GM23338 (cell line): ENCODE results near the gene SNAP25. TPM values are rescaled to one million over a fixed set of nuclear protein-coding genes. Genes with fewer than 3 reads are reported as not detected.

ENCODE experiments used
- ATAC-seq: fragments of 200-7000 bp; cut with Tn5 transposase; 3 replicates; pipeline ENCODE4 v1.9.1; 2020
- DNase-seq: peaks from one replicate; pipeline ENCODE4 v3.0.0-alpha.2; 2015; ENCODE audit warnings: low spot score
- H2AFZ ChIP-seq: fragments of 200-600 bp; sonication (generic); 2 replicates; pipeline ENCODE4 v1.8.0; 2016; ENCODE audit warnings: antibody characterized with exemption, mild to moderate bottlenecking, moderate library complexity
- H3F3A ChIP-seq: fragments of 200-600 bp; sonication (generic); replicated peaks from 2 replicates; pipeline ENCODE4 v1.8.0; 2017; ENCODE audit warnings: antibody characterized with exemption, mixed run types, low read depth
- H3K27ac ChIP-seq: fragments of 200-600 bp; sonication (generic); 2 replicates; pipeline ENCODE4 v1.6.1; 2016; ENCODE audit warnings: low read depth
- H3K27me3 ChIP-seq: fragments of 200-600 bp; sonication (generic); 2 replicates; pipeline ENCODE4 v1.8.0; 2016; ENCODE audit warnings: mild to moderate bottlenecking, mixed run types, moderate library complexity; ENCODE audit not compliant: insufficient read depth
- H3K36me3 ChIP-seq: fragments of 200-600 bp; sonication (generic); 2 replicates; pipeline ENCODE4 v1.8.0; 2016; ENCODE audit warnings: mild to moderate bottlenecking; ENCODE audit not compliant: insufficient read depth
- H3K4me1 ChIP-seq: fragments of 200-600 bp; sonication (generic); 2 replicates; pipeline ENCODE4 v1.8.0; 2016; ENCODE audit warnings: mild to moderate bottlenecking, moderate library complexity; ENCODE audit not compliant: insufficient read depth
- H3K4me2 ChIP-seq: fragments of 200-600 bp; sonication (generic); 2 replicates; pipeline ENCODE4 v1.7.1; 2017; ENCODE audit warnings: mixed run types
- H3K4me3 ChIP-seq: fragments of 200-600 bp; sonication (generic); 2 replicates; pipeline ENCODE4 v1.6.1; 2016; ENCODE audit warnings: mixed run types
- H3K79me2 ChIP-seq: fragments of 200-600 bp; sonication (generic); replicated peaks from 2 replicates; pipeline ENCODE4 v1.8.0; 2017; ENCODE audit warnings: mild to moderate bottlenecking; ENCODE audit not compliant: insufficient read depth
- H3K9me2 ChIP-seq: fragments of 200-600 bp; sonication (generic); 2 replicates; pipeline ENCODE4 v1.8.0; 2017; ENCODE audit not compliant: insufficient read depth
- H4K20me1 ChIP-seq: fragments of 200-600 bp; sonication (generic); replicated peaks from 2 replicates; pipeline ENCODE4 v1.8.0; 2017; ENCODE audit warnings: mild to moderate bottlenecking; ENCODE audit not compliant: insufficient read depth
- H3K27ac Mint-ChIP-seq: 2 replicates; pipeline ENCODE4 v1.8.0; 2020; ENCODE audit warnings: inconsistent platforms, mild to moderate bottlenecking, moderate library complexity, mixed read lengths
- H3K27me3 Mint-ChIP-seq: 3 replicates; pipeline ENCODE4 v1.8.0; 2022; ENCODE audit warnings: low read depth, mild to moderate bottlenecking, moderate library complexity, mixed read lengths, inconsistent platforms; ENCODE audit not compliant: insufficient read depth, poor library complexity
- H3K36me3 Mint-ChIP-seq: 3 replicates; pipeline ENCODE4 v1.8.0; 2021; ENCODE audit warnings: low read depth, mild to moderate bottlenecking, inconsistent platforms, moderate library complexity, mixed read lengths
- H3K4me1 Mint-ChIP-seq: 3 replicates; pipeline ENCODE4 v1.8.0; 2020; ENCODE audit warnings: mild to moderate bottlenecking, inconsistent platforms, mixed read lengths
- H3K4me3 Mint-ChIP-seq: 3 replicates; pipeline ENCODE4 v1.8.0; 2021; ENCODE audit warnings: moderate library complexity, mild to moderate bottlenecking, inconsistent platforms, mixed read lengths
- H3K9me3 Mint-ChIP-seq: 3 replicates; pipeline ENCODE4 v1.8.0; 2020; ENCODE audit warnings: moderate library complexity, mild to moderate bottlenecking, inconsistent platforms, mixed read lengths
- CREB1 ChIP-seq: fragments of 250-450 bp; sonication (Bioruptor Pico); IDR thresholded peaks from 2 replicates; pipeline ENCODE4 v1.5.0; 2020; ENCODE audit warnings: low read depth, mild to moderate bottlenecking, moderate library complexity
- CTCF ChIP-seq, 2 experiments: fragments of 200-600 bp in 1 of 2; sonication (generic) in 1 of 2; conservative IDR thresholded peaks; 2 replicates each; pipeline versions ENCODE4 v1.5.1 to v1.6.1; 2016 to 2017; ENCODE audit warnings: antibody characterized with exemption in 2 of 2, low read depth in 2 of 2, mild to moderate bottlenecking in 2 of 2, moderate library complexity in 1 of 2
- EZH2 ChIP-seq: fragments of 200-600 bp; sonication (generic); IDR thresholded peaks from one replicate; pipeline ENCODE4 v1.8.0; 2017; ENCODE audit warnings: antibody characterized with exemption, mild to moderate bottlenecking, low read depth; ENCODE audit not compliant: unreplicated experiment
- EZH2phosphoT487 ChIP-seq: fragments of 200-600 bp; sonication (generic); IDR thresholded peaks from one replicate; pipeline ENCODE4 v1.8.1; 2018; ENCODE audit warnings: antibody characterized with exemption; ENCODE audit not compliant: unreplicated experiment
- JUNB ChIP-seq: IDR thresholded peaks from one replicate; pipeline ENCODE4 v1.6.1; 2016; ENCODE audit warnings: antibody characterized with exemption; ENCODE audit not compliant: unreplicated experiment
- NANOG ChIP-seq: IDR thresholded peaks from 2 replicates; pipeline ENCODE4 v1.6.1; 2016; ENCODE audit warnings: antibody characterized with exemption, borderline replicate concordance
- POLR2AphosphoS5 ChIP-seq: IDR thresholded peaks from 2 replicates; pipeline ENCODE4 v1.6.1; 2016; ENCODE audit warnings: antibody characterized with exemption, low read depth
- REST ChIP-seq: IDR thresholded peaks from one replicate; pipeline ENCODE4 v1.6.1; 2018; ENCODE audit warnings: antibody characterized with exemption; ENCODE audit not compliant: unreplicated experiment
- STAT1 ChIP-seq: IDR thresholded peaks from one replicate; pipeline ENCODE4 v1.6.1; 2016; ENCODE audit warnings: antibody characterized with exemption; ENCODE audit not compliant: unreplicated experiment
- ZNF114 ChIP-seq: fragments of 250-450 bp; sonication (Bioruptor Pico); IDR thresholded peaks from 2 replicates; pipeline ENCODE4 v1.5.0; 2020; ENCODE audit warnings: mild to moderate bottlenecking, moderate library complexity
- ZNF331 ChIP-seq: fragments of 250-450 bp; sonication (Bioruptor Pico); IDR thresholded peaks from 2 replicates; pipeline ENCODE4 v1.5.0; 2020; ENCODE audit warnings: low read depth, mild to moderate bottlenecking, moderate library complexity
- polyA plus RNA-seq: library from polyadenylated mRNA; unstranded; fragments of >200 nt; fragmentation: Nextera tagmentation; extraction: Ambion mirVana; gene quantifications from 2 replicates; pipeline ENCODE4 v1.2.1, GENCODE V29; 2016
- total RNA-seq: library from RNA; depleted of rRNA; stranded (reverse); fragments of >200 nt; shearing (Covaris generic); gene quantifications from 2 replicates; pipeline ENCODE4 v1.2.3, GENCODE V29; 2014

Gene SNAP25
- total and polyA plus RNA-seq, 2 experiments from 2014 or later: 0.82 to 1.3 TPM

GRCh38 chr20:10278412-10278811, 59.8 kb downstream of the SNAP25 start:
- Mint-ChIP-seq H3K27ac (no peak overlapping the region), H3K4me1 (peaks cover 48% of the 10 kb centered on the region), H3K4me3 (no peak overlapping the region), H3K9me3 (no peaks in the 10 kb centered on the region), H3K27me3 (peaks cover 7% of the 10 kb centered on the region), H3K36me3 (no peaks in the 10 kb centered on the region)
- Histone ChIP-seq H4K20me1 (no peaks in the 10 kb centered on the region), H3F3A (0 out of 2 replicates have a peak, but pooled peaks cover 3% of the 10 kb centered on the region), H3K9me2 (no peaks in the 10 kb centered on the region; the same call in 1 of the 2 replicates), H3K36me3 (no peaks in the 10 kb centered on the region), H3K27ac (no peak overlapping the region), H3K4me3 (no peak overlapping the region), H3K4me2 (no peak overlapping the region), H3K27me3 (no peaks in the 10 kb centered on the region), H2AFZ (no peak overlapping the region), H3K4me1 (peaks cover 46% of the 10 kb centered on the region), H3K79me2 (no peaks in the 10 kb centered on the region)
- no peak for DNase-seq
- no peak for ATAC-seq
- TF ChIP-seq CTCF (conservative IDR thresholded peaks at IDR 0.05; ENCODE audit: low read depth in 2 of 2) (no peak), CREB1 (no peak), POLR2AphosphoS5 (no peak), EZH2 (no peak), STAT1 (no peak), REST (no peak), JUNB (no peak), ZNF114 (CRISPR knock-in tag) (no peak), EZH2phosphoT487 (no peak), ZNF331 (CRISPR knock-in tag) (no peak), NANOG (no peak)
